Measurements from ENCODE around the gene ALOX12.

- TF ChIP-seq, protein P1, sequence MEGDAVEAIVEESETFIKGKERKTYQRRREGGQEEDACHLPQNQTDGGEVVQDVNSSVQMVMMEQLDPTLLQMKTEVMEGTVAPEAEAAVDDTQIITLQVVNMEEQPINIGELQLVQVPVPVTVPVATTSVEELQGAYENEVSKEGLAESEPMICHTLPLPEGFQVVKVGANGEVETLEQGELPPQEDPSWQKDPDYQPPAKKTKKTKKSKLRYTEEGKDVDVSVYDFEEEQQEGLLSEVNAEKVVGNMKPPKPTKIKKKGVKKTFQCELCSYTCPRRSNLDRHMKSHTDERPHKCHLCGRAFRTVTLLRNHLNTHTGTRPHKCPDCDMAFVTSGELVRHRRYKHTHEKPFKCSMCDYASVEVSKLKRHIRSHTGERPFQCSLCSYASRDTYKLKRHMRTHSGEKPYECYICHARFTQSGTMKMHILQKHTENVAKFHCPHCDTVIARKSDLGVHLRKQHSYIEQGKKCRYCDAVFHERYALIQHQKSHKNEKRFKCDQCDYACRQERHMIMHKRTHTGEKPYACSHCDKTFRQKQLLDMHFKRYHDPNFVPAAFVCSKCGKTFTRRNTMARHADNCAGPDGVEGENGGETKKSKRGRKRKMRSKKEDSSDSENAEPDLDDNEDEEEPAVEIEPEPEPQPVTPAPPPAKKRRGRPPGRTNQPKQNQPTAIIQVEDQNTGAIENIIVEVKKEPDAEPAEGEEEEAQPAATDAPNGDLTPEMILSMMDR (IDR thresholded peaks at IDR 0.05): no peak
- TF ChIP-seq POLR2A (IDR thresholded peaks at IDR 0.05): no peak
- TF ChIP-seq EP300 (IDR thresholded peaks at IDR 0.05): no peak
- TF ChIP-seq POLR2AphosphoS5 (IDR thresholded peaks at IDR 0.05): no peak
These were observed 33.2 kb downstream of the ALOX12 start for GRCh38 chr17:7029096-7029495.

Measured in stomach (tissue), 4 donors.